Skeletal muscle satellite cell (primary cell): ENCODE data around the gene FNBP1.

ENCODE experiments used
- H3K27me3 ChIP-seq: 2 replicates; pipeline ENCODE4 v1.7.0; 2013; ENCODE audit warnings: low read length; ENCODE audit not compliant: control insufficient read depth, insufficient read depth
- H3K36me3 ChIP-seq: 2 replicates; pipeline ENCODE4 v1.7.0; 2013; ENCODE audit warnings: mild to moderate bottlenecking, control low read depth, low read length; ENCODE audit not compliant: insufficient read depth
- H3K4me1 ChIP-seq: 2 replicates; pipeline ENCODE4 v1.7.0; 2013; ENCODE audit warnings: low read length; ENCODE audit not compliant: control insufficient read depth, insufficient read depth
- H3K4me2 ChIP-seq: 2 replicates; pipeline ENCODE4 v1.7.0; 2013; ENCODE audit warnings: mild to moderate bottlenecking, low read length
- H3K4me3 ChIP-seq: 2 replicates; pipeline ENCODE4 v1.7.0; 2013; ENCODE audit warnings: low read length
- H3K9ac ChIP-seq: 2 replicates; pipeline ENCODE4 v1.7.0; 2013; ENCODE audit warnings: mild to moderate bottlenecking, low read depth, low read length, moderate library complexity
- H3K9me3 ChIP-seq: replicated peaks from 2 replicates; pipeline ENCODE4 v1.7.0; 2013; ENCODE audit warnings: mild to moderate bottlenecking, control low read depth, low read length

The FNBP1 gene

GRCh38 chr9:129880654-129881546 lies 162.1 kb downstream of the FNBP1 start:
- H3K27me3 ChIP-seq = no peaks in the 10 kb centered on the region
- H3K36me3 ChIP-seq = peaks cover 14% of the 10 kb centered on the region
- no peak overlapping the region for H3K4me2 ChIP-seq
- H3K4me1 ChIP-seq = peaks cover 19% of the 10 kb centered on the region
- H3K4me3 ChIP-seq = no peak overlapping the region
- H3K9me3 ChIP-seq = no peaks in the 10 kb centered on the region
- H3K9ac ChIP-seq = no peak overlapping the region

- H3K36me3 ChIP-seq = peaks cover 20% of the 10 kb centered on the region
- no peak overlapping the region for H3K4me2 ChIP-seq
- peaks cover 13% of the 10 kb centered on the region for H3K4me1 ChIP-seq
- H3K9ac ChIP-seq = no peak overlapping the region
- H3K27me3 ChIP-seq = no peaks in the 10 kb centered on the region
- no peak overlapping the region for H3K4me3 ChIP-seq
- H3K9me3 ChIP-seq = no peaks in the 10 kb centered on the region
Measured at GRCh38 chr9:129879991-129880653, 162.9 kb downstream of the FNBP1 start.

GRCh38 chr9:129879103-129879699 lies 163.8 kb downstream of the FNBP1 start:
- Histone ChIP-seq H3K9me3 (no peaks in the 10 kb centered on the region), H3K9ac (no peak overlapping the region), H3K4me3 (no peak overlapping the region), H3K4me2 (no peak overlapping the region), H3K4me1 (peaks cover 3% of the 10 kb centered on the region), H3K27me3 (no peaks in the 10 kb centered on the region), H3K36me3 (peaks cover 25% of the 10 kb centered on the region)

DNA sequence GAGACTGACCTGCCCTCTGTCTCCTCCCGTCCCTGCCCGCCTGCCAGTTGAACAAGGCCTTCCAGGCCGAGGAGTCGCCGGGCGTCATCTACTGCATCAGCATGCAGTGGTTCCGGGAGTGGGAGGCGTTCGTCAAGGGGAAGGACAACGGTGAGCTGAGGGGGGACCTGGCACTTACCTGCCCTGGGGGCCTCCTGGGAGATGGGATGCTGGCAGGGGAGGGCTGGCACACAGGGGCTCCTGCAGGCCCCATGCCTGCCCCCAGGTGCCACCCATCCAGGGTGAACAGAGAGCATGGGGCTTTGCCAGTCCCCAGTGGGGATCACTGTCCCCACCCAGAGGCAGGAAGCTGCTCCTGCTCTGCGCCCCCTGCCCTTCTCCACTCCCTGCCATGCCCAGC lies 164.7 kb downstream of the FNBP1 start:
- Histone ChIP-seq H3K36me3 (peaks cover 25% of the 10 kb centered on the region), H3K4me2 (no peak overlapping the region), H3K9ac (no peak overlapping the region), H3K9me3 (no peaks in the 10 kb centered on the region), H3K4me3 (no peak overlapping the region), H3K27me3 (no peaks in the 10 kb centered on the region), H3K4me1 (no peaks in the 10 kb centered on the region)

DNA sequence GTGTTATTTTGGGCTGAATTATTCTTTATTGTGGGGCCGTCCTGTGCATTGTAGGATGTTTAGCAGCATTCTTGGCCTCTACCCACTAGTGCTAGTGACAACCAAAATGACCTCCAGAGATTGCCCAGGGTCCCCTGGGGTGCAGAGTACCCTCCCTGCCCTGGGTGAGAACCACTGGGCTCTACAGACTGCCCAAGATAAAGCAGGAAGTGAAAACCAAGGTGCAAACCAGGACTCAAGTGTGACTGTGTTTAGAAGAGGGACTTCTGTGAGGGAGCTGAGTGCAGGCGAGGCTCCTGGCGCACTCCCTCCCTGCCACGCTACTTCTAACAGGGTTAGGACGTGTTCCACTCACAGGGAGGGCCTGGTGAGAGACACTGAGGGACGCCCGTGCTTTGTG lies 166.2 kb downstream of the FNBP1 start:
- Histone ChIP-seq H3K4me3 (no peak overlapping the region), H3K4me1 (no peaks in the 10 kb centered on the region), H3K4me2 (no peak overlapping the region), H3K9me3 (no peaks in the 10 kb centered on the region), H3K36me3 (peaks cover 22% of the 10 kb centered on the region), H3K9ac (no peak overlapping the region), H3K27me3 (no peaks in the 10 kb centered on the region)

GRCh38 chr9:129875687-129876395 lies 167.1 kb downstream of the FNBP1 start:
- no peak overlapping the region for H3K9ac ChIP-seq
- no peaks in the 10 kb centered on the region for H3K4me1 ChIP-seq
- no peak overlapping the region for H3K4me3 ChIP-seq
- no peak overlapping the region for H3K4me2 ChIP-seq
- H3K9me3 ChIP-seq = no peaks in the 10 kb centered on the region
- peaks cover 22% of the 10 kb centered on the region for H3K36me3 ChIP-seq
- no peaks in the 10 kb centered on the region for H3K27me3 ChIP-seq

- Histone ChIP-seq H3K27me3 (no peaks in the 10 kb centered on the region), H3K36me3 (peaks cover 20% of the 10 kb centered on the region), H3K4me3 (no peak overlapping the region), H3K4me2 (no peak overlapping the region), H3K9me3 (no peaks in the 10 kb centered on the region), H3K4me1 (no peaks in the 10 kb centered on the region), H3K9ac (no peak overlapping the region)
Measured at GRCh38 chr9:129875181-129875611, 167.8 kb downstream of the FNBP1 start.

GRCh38 chr9:129874261-129875101 lies 168.5 kb downstream of the FNBP1 start:
- no peaks in the 10 kb centered on the region for H3K4me1 ChIP-seq
- H3K36me3 ChIP-seq = peaks cover 13% of the 10 kb centered on the region
- no peak overlapping the region for H3K4me2 ChIP-seq
- H3K27me3 ChIP-seq = no peaks in the 10 kb centered on the region
- no peak overlapping the region for H3K9ac ChIP-seq
- H3K9me3 ChIP-seq = no peaks in the 10 kb centered on the region
- no peak overlapping the region for H3K4me3 ChIP-seq

GRCh38 chr9:129873563-129874190 lies 169.3 kb downstream of the FNBP1 start:
- Histone ChIP-seq H3K4me1 (no peaks in the 10 kb centered on the region), H3K27me3 (no peaks in the 10 kb centered on the region), H3K9me3 (no peaks in the 10 kb centered on the region), H3K4me2 (no peak overlapping the region), H3K4me3 (no peak overlapping the region), H3K36me3 (peaks cover 11% of the 10 kb centered on the region), H3K9ac (no peak overlapping the region)

DNA sequence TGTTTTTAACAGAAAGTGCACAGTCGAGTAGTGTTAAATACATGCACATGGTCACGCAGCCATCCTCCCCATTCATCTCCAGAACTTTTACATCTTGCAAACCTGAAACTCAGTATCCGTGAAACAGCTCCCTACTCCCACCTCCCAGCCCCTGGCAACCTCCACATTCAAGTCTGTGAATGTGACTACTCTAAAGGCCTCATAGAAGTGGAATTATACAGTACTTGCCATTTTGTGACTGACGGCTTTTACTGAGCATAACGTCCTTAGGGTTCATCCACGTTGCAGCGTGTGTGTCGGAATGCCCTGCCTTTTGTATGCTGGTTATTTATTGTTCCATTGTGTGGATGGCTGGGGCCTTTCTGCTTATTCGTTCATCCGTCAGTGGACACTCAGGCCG lies 171.9 kb downstream of the FNBP1 start:
- Histone ChIP-seq H3K27me3 (no peaks in the 10 kb centered on the region), H3K4me3 (no peak overlapping the region), H3K4me2 (no peak overlapping the region), H3K9ac (no peak overlapping the region), H3K4me1 (no peaks in the 10 kb centered on the region), H3K9me3 (no peaks in the 10 kb centered on the region), H3K36me3 (peaks cover 14% of the 10 kb centered on the region)
